ENCODE measurements around the gene TSPAN32.

GRCh38 chr11:2346014-2346413 is 44.2 kb downstream of the TSPAN32 start:
- TF ChIP-seq ESRRA (IDR thresholded peaks at IDR 0.05; ENCODE audit: low read length) (no peak), CTCF (IDR thresholded peaks at IDR 0.05 in 2 of 3, conservative IDR thresholded peaks at IDR 0.05 in 1 of 3; ENCODE audit: control insufficient read depth in 2 of 3, extremely low read depth in 1 of 3, insufficient read depth in 1 of 3, low read depth in 3 of 3, low read length in 3 of 3) (no peak), GATAD2B (conservative IDR thresholded peaks at IDR 0.05; ENCODE audit: low read depth) (no peak), LARP7 (IDR thresholded peaks at IDR 0.05) (no peak), EZH2 (IDR thresholded peaks at IDR 0.05; ENCODE audit: borderline replicate concordance, control insufficient read depth, low read depth, low read length) (no peak), RFX5 (IDR thresholded peaks at IDR 0.05; ENCODE audit: low read depth, low read length) (no peak), JUNB (IDR thresholded peaks at IDR 0.05) (no peak), TAF1 (IDR thresholded peaks at IDR 0.05; ENCODE audit: borderline replicate concordance, low read depth, low read length) (no peak), POLR2A (IDR thresholded peaks at IDR 0.05; ENCODE audit: low read depth, low read length) (no peak), ZNF24 (IDR thresholded peaks at IDR 0.05) (no peak), MTA3 (IDR thresholded peaks at IDR 0.05; ENCODE audit: borderline replicate concordance, low read length) (no peak)

Data from GM12878 (cell line).